Stimulated activated CD4-positive, alpha-beta T cell treated with anti-CD3 and anti-CD28 coated beads, TNF-alpha, amount 100 ng/mL, for 48 hours (primary cell): ENCODE data around the gene FIGNL1.
A peak's percentile ranks its signal among the peaks of the same experiment; 100 is the strongest.

Source experiments
- DNase-seq, 3 donors: peaks; one replicate each; pipeline ENCODE4 v3.0.0-alpha.2; 2020; ENCODE audit warnings: low read depth in 3 of 3

FIGNL1 gene

GRCh38 chr7:50428911-50429310 lies 21.2 kb downstream of the FIGNL1 start:
- DNase-seq: no peak

- DNase-seq: no peak
These were observed 22.6 kb downstream of the FIGNL1 start for GRCh38 chr7:50427518-50427917.

- DNase-seq: no peak
These were observed 23.7 kb downstream of the FIGNL1 start for GRCh38 chr7:50426280-50427045.

GRCh38 chr7:50425318-50425717 lies 24.8 kb downstream of the FIGNL1 start:
- no peak for DNase-seq

- no peak for DNase-seq
These were observed 26.3 kb downstream of the FIGNL1 start for GRCh38 chr7:50423860-50424259.

- no peak for DNase-seq
These were observed 27.3 kb downstream of the FIGNL1 start for GRCh38 chr7:50422858-50423257.

GRCh38 chr7:50421043-50421442 lies 29.1 kb downstream of the FIGNL1 start:
- no peak for DNase-seq

- no peak for DNase-seq
These were observed 31.4 kb downstream of the FIGNL1 start for GRCh38 chr7:50418526-50419290.

GRCh38 chr7:50418086-50418515 lies 32.0 kb downstream of the FIGNL1 start:
- DNase-seq: peak; percentile 55 to 62 (median 60)

GRCh38 chr7:50416527-50417182 lies 33.5 kb downstream of the FIGNL1 start:
- no peak for DNase-seq

- DNase-seq: no peak
These were observed 34.2 kb downstream of the FIGNL1 start for GRCh38 chr7:50415844-50416364.

- DNase-seq: no peak
These were observed 36.6 kb downstream of the FIGNL1 start for GRCh38 chr7:50413561-50413960.

GRCh38 chr7:50412973-50413372 lies 37.2 kb downstream of the FIGNL1 start:
- DNase-seq: no peak

- no peak for DNase-seq
These were observed 38.8 kb downstream of the FIGNL1 start for GRCh38 chr7:50411332-50411731.

- DNase-seq: no peak
These were observed 40.0 kb downstream of the FIGNL1 start for GRCh38 chr7:50409856-50410745.

GRCh38 chr7:50406935-50407334 lies 43.2 kb downstream of the FIGNL1 start:
- DNase-seq: no peak

- DNase-seq: no peak
These were observed 44.9 kb downstream of the FIGNL1 start for GRCh38 chr7:50405221-50405620.

- no peak for DNase-seq
These were observed 45.8 kb downstream of the FIGNL1 start for GRCh38 chr7:50404392-50404791.

- no peak for DNase-seq
These were observed 50.0 kb downstream of the FIGNL1 start for GRCh38 chr7:50400114-50400513.

- DNase-seq: no peak
These were observed 50.5 kb downstream of the FIGNL1 start for GRCh38 chr7:50399635-50400034.

GRCh38 chr7:50399206-50399605 lies 50.9 kb downstream of the FIGNL1 start:
- DNase-seq: no peak
